GM21576 (cell line): ENCODE data around the gene FEZF1.

Experiments used
- ATAC-seq: cut with Tn5 transposase; IDR thresholded peaks from one replicate; pipeline ENCODE4 v1.9.1; 2021; ENCODE audit warnings: mild to moderate bottlenecking, moderate library complexity; ENCODE audit not compliant: unreplicated experiment

Gene FEZF1

DNA sequence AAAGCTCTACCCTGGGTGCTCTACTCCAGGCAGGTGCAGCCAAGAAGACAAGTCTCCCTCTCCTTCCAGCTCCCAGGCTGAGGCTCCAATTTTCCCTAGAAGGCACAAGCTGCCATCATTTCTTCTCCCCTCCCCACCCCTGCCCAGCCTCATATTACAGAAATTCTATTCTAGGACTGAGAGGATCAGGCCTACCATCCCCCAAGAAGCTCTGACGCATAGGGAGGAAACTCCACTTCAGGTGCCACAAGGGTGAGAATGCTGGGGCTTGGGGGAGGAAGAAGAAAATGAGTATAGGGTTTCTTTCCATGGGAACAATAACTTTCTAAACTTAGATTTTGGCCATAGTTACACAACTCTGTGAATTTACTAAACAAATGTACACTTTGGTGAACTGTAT is 35.3 kb downstream of the FEZF1 start:
- ATAC-seq, result no peak

DNA sequence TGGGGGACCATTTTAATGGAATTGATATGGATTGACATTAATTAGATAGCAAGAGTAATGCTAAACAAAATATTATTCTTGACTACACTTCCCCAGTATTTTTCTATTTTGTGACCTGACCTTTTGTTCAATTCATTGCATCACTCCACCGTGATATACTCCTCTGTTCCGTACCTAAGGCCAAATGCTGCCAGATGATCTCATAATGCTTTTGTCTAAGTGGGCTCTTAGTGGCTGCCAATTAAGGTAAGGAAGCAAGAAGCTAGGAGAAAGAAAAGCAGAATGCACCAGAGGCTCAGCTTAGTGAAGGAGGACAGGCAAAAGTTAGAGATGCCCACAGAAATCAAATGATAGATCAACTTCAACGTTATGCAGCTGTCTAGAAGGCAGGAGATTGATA is 36.4 kb downstream of the FEZF1 start:
- ATAC-seq, result no peak

DNA sequence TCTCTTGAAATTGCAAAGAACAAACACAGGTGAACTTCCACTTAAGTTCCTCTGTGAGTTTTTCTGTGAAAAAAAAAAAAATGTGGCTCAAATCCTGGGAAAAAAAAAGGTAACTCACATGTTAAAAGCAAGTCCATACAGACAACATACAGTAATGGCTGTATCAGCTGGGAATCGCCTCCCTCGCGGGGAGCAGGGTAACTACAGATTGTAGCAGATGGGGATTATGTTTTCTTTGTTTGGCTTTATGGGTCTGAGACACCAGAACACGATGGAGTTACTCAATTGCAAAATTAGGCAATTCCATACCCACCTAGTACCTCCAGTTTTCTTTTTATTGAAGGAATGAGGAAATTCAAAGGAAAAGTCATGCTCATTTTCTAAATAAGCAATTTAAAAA is 42.3 kb downstream of the FEZF1 start:
- no peak for ATAC-seq

DNA sequence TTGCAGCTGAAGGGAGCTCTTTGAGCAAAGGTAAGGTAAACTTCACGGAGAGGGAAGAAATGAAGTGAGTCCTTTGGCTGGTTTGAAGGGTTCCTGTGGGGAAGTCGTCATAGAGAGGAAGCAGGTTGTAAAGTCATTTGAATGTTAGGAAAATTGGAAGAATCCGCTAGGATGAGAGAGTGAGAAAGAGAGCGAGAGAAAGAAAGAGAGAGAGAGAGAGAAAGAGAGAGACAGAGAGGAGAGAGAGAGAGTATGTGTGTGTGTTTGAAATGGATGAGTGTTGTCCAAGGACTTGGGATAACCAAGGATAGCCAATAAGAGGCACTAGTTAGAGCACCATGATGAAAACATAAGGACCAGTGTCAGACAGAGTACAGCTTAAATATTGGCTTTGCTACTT is 43.1 kb downstream of the FEZF1 start:
- ATAC-seq, result no peak

GRCh38 chr7:122261016-122261415 is 43.5 kb downstream of the FEZF1 start:
- ATAC-seq, result no peak

- ATAC-seq, result no peak
Observed at GRCh38 chr7:122260336-122260735, 44.2 kb downstream of the FEZF1 start.

GRCh38 chr7:122258971-122259370 is 45.6 kb downstream of the FEZF1 start:
- no peak for ATAC-seq

DNA sequence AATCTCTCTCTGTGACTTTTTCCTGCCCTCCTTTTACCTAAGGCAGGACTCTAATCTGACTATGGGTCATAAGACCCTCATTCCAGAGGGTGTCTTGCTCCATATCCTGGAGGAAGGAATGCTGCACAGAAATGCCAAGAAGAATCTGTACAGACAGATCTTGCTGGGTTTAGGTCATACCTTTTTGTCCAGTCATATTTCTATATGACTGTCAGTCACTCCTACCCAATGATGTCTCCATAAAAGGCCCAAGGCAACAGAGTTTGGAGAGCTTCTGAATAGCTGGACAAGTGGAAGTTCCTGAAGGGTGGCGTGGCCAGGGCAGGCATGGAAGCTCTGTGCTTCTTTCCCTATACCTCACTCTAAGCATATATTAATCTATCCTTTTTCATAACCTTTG is 47.5 kb downstream of the FEZF1 start:
- ATAC-seq, result no peak

DNA sequence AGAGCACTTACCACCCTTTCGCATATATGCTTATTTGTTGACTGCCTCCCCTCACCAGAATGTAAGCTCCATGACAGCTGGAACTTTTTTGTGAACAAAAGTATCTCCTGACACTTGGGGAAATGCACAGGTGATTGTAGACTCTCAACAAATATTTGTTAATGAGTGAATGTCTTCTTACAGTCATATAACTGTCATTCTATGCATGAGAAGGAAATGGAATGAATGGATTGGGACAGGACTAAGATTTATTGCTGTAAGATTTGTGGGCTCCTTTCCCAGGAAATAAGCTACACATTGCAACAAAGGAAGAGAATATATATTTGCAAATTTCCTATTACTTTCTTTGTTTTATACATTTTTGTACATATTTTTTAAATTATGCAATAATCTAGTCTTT is 48.5 kb downstream of the FEZF1 start:
- ATAC-seq, result no peak

- no peak for ATAC-seq
Observed at GRCh38 chr7:122255454-122255853, 49.1 kb downstream of the FEZF1 start.
